HCT116 (cell line): ENCODE data around the gene ADAM10. TPM values are rescaled to one million over a fixed set of nuclear protein-coding genes. Genes with fewer than 3 reads are reported as not detected.

Source experiments
- ATAC-seq: fragments of 200-7000 bp; cut with Tn5 transposase; 2 replicates; pipeline ENCODE4 v1.9.1; 2020; ENCODE audit warnings: mild to moderate bottlenecking, moderate library complexity
- BruUV-seq: library from RNA; stranded (reverse); fragments of 400-500 nt; replicated peaks from 2 replicates; lab custom pipeline; 2021; lab: Mats Ljungman, UMichigan
- CTCF ChIA-PET: fragments of 300-600 bp; sonication (Branson Sonifier 250); formaldehyde crosslinking; loops from one replicate; lab custom pipeline; 2021; ENCODE audit warnings: antibody characterized with exemption; lab: Charles Lee
- POLR2A ChIA-PET: fragments of 300-600, 350-600 bp; sonication (Branson Sonifier 250); formaldehyde crosslinking; loops from one replicate; lab custom pipeline; 2021; ENCODE audit warnings: antibody characterized with exemption; lab: Charles Lee
- RAD21 ChIA-PET, 2 experiments: fragments of 300-600 bp; sonication (Branson Sonifier 250); formaldehyde crosslinking; loops; one replicate each; lab custom pipeline; 2023; ENCODE audit warnings: low total read pairs in 2 of 2; ENCODE audit not compliant: uncharacterized antibody in 2 of 2, unreplicated experiment in 2 of 2, low non-redundant PET in 1 of 2; lab: Charles Lee
- DNase-seq: peaks from one replicate; pipeline ENCODE4 v3.0.0-alpha.2; 2010; ENCODE audit warnings: low read depth, low spot score
- H2AFZ ChIP-seq: fragments of 200-600 bp; shearing (Covaris generic), sonication (generic); 2 replicates; pipeline ENCODE4 v1.6.1; 2017; ENCODE audit warnings: low read depth, mixed run types, mixed read lengths, antibody characterized with exemption, low read length; ENCODE audit not compliant: poor library complexity, severe bottlenecking
- H3K27ac ChIP-seq: 2 replicates; pipeline ENCODE4 v1.5.1; 2012; ENCODE audit warnings: low read depth, low read length
- H3K27me3 ChIP-seq: fragments of 200-600 bp; sonication (generic); 2 replicates; pipeline ENCODE4 v1.6.1; 2016; ENCODE audit warnings: mixed run types, low read length, mixed read lengths; ENCODE audit not compliant: insufficient read depth
- H3K36me3 ChIP-seq, 2 experiments: fragments of 200-500 bp in 1 of 2; fragments of 200-600 bp in 1 of 2; sonication (Bioruptor generic) in 1 of 2; sonication (generic) in 1 of 2; 2 replicates each; pipeline versions ENCODE4 v1.5.1 to v1.6.1; 2014 to 2016; ENCODE audit warnings: low read length in 2 of 2, inconsistent platforms in 1 of 2, mixed read lengths in 1 of 2, mixed run types in 1 of 2; ENCODE audit not compliant: insufficient read depth in 2 of 2, control insufficient read depth in 1 of 2
- H3K4me1 ChIP-seq, 2 experiments: fragments of 200-600 bp in 1 of 2; sonication (generic) in 1 of 2; 2 replicates each; pipeline versions ENCODE4 v1.5.1 to v1.6.1; 2012 to 2017; ENCODE audit warnings: low read length in 2 of 2, inconsistent platforms in 1 of 2, mild to moderate bottlenecking in 1 of 2, mixed read lengths in 1 of 2, mixed run types in 1 of 2, moderate library complexity in 1 of 2; ENCODE audit not compliant: insufficient read depth in 2 of 2, control insufficient read depth in 1 of 2
- H3K4me2 ChIP-seq: fragments of 200-600 bp; sonication (generic); 2 replicates; pipeline ENCODE4 v1.6.1; 2017; ENCODE audit warnings: mixed run types, low read length, mixed read lengths
- H3K4me3 ChIP-seq, 2 experiments: fragments of 200-600 bp in 1 of 2; sonication (generic) in 1 of 2; replicated peaks in 1 of 2; 2 replicates each; pipeline ENCODE4 v1.5.1; 2011 to 2016; ENCODE audit warnings: low read length in 2 of 2, control low read depth in 1 of 2, low read depth in 1 of 2, mild to moderate bottlenecking in 1 of 2, mixed read lengths in 1 of 2, mixed run types in 1 of 2
- H3K79me2 ChIP-seq: fragments of 200-600 bp; sonication (generic); 2 replicates; pipeline ENCODE4 v1.6.1; 2017; ENCODE audit warnings: mild to moderate bottlenecking, mixed run types, low read length, moderate library complexity, mixed read lengths; ENCODE audit not compliant: insufficient read depth
- H3K9ac ChIP-seq: fragments of 200-600 bp; sonication (generic); 2 replicates; pipeline ENCODE4 v1.6.1; 2016; ENCODE audit warnings: low read length, mixed read lengths
- H3K9me2 ChIP-seq: fragments of 200-600 bp; sonication (generic), shearing (Covaris generic); 2 replicates; pipeline ENCODE4 v1.6.1; 2017; ENCODE audit warnings: mixed run types, mild to moderate bottlenecking, moderate library complexity; ENCODE audit not compliant: insufficient read depth
- H3K9me3 ChIP-seq, 2 experiments: fragments of 200-500 bp in 1 of 2; fragments of 200-600 bp in 1 of 2; sonication (Bioruptor generic) in 1 of 2; sonication (generic) in 1 of 2; 2 replicates each; pipeline ENCODE4 v1.6.1; 2014 to 2017; ENCODE audit warnings: low read length in 2 of 2, mixed read lengths in 2 of 2, inconsistent platforms in 1 of 2, low read depth in 1 of 2, mild to moderate bottlenecking in 1 of 2, mixed run types in 1 of 2, moderate library complexity in 1 of 2; ENCODE audit not compliant: control insufficient read depth in 1 of 2, insufficient read depth in 1 of 2
- H4K20me1 ChIP-seq: fragments of 200-600 bp; sonication (generic), shearing (Covaris generic); 2 replicates; pipeline ENCODE4 v1.6.1; 2017; ENCODE audit warnings: mixed run types, mild to moderate bottlenecking, moderate library complexity; ENCODE audit not compliant: insufficient read depth
- ATF3 ChIP-seq: IDR thresholded peaks from 2 replicates; pipeline ENCODE4 v1.6.1; 2012
- CBX3 ChIP-seq: IDR thresholded peaks from 2 replicates; pipeline ENCODE4 v1.6.1; 2012; ENCODE audit warnings: low read depth
- CEBPB ChIP-seq: IDR thresholded peaks from 2 replicates; pipeline ENCODE4 v1.6.1; 2012; ENCODE audit warnings: low read depth
- EGR1 ChIP-seq: IDR thresholded peaks from 2 replicates; pipeline ENCODE4 v1.6.1; 2012; ENCODE audit warnings: low read depth
- ELF1 ChIP-seq: IDR thresholded peaks from 2 replicates; pipeline ENCODE4 v1.6.1; 2012; ENCODE audit warnings: low read depth, borderline replicate concordance
- EZH2 ChIP-seq: fragments of 200-600 bp; sonication (generic); IDR thresholded peaks from 2 replicates; pipeline ENCODE4 v1.6.1; 2017; ENCODE audit warnings: antibody characterized with exemption, mixed run types
- EZH2phosphoT487 ChIP-seq: fragments of 200-600 bp; IDR thresholded peaks from 2 replicates; pipeline ENCODE4 v1.6.1; 2018; ENCODE audit warnings: antibody characterized with exemption, borderline replicate concordance
- POLR2A ChIP-seq: IDR thresholded peaks from 2 replicates; pipeline ENCODE4 v1.7.0; 2011; ENCODE audit warnings: borderline replicate concordance; ENCODE audit not compliant: insufficient read depth, insufficient read length; ENCODE audit errors: extremely low read depth
- POLR2AphosphoS5 ChIP-seq: IDR thresholded peaks from 2 replicates; pipeline ENCODE4 v1.6.1; 2011; ENCODE audit warnings: mild to moderate bottlenecking, low read depth, low read length, moderate library complexity
- RAD21 ChIP-seq: IDR thresholded peaks from 2 replicates; pipeline ENCODE4 v1.6.1; 2012; ENCODE audit warnings: low read depth, mild to moderate bottlenecking
- SP1 ChIP-seq: IDR thresholded peaks from 2 replicates; pipeline ENCODE4 v1.6.1; 2012; ENCODE audit warnings: low read depth
- SRF ChIP-seq: IDR thresholded peaks from 2 replicates; pipeline ENCODE4 v1.6.1; 2012; ENCODE audit warnings: low read depth
- ZFX ChIP-seq: fragments of 450-650 bp; IDR thresholded peaks from 2 replicates; pipeline ENCODE4 v1.6.1; 2017
- intact Hi-C: fragments of 100-400 bp; cut with micrococcal nuclease; formaldehyde crosslinking; loops from 2 replicates; pipeline ENCODE4 v1.10.0; 2022
- total RNA-seq: library from RNA; stranded (reverse); gene quantifications from one replicate; pipeline ENCODE4 v1.2.1, GENCODE V29; 2021; ENCODE audit not compliant: unreplicated experiment
- TF ChIP-seq, protein P1 (sequence below): IDR thresholded peaks from 2 replicates; pipeline ENCODE4 v1.6.1; 2011; ENCODE audit warnings: mild to moderate bottlenecking, low read length, moderate library complexity; ENCODE audit not compliant: insufficient replicate concordance; ENCODE audit errors: extremely low read depth
- TF ChIP-seq, protein P2 (sequence below): IDR thresholded peaks from 2 replicates; pipeline ENCODE4 v1.6.1; 2012

Gene ADAM10
- total RNA-seq, 1 experiment from 2014 or later = 158 TPM

GRCh38 chr15:58587486-58587885 is 162.0 kb downstream of the ADAM10 start:
- TF ChIP-seq ATF3 (no peak), ELF1 (no peak), ZFX (no peak), EZH2 (no peak), EZH2phosphoT487 (no peak), SP1 (no peak), POLR2AphosphoS5 (no peak), CEBPB (no peak), RAD21 (no peak), EGR1 (no peak), POLR2A (no peak), SRF (no peak), CBX3 (no peak)
- TF ChIP-seq, protein P1, sequence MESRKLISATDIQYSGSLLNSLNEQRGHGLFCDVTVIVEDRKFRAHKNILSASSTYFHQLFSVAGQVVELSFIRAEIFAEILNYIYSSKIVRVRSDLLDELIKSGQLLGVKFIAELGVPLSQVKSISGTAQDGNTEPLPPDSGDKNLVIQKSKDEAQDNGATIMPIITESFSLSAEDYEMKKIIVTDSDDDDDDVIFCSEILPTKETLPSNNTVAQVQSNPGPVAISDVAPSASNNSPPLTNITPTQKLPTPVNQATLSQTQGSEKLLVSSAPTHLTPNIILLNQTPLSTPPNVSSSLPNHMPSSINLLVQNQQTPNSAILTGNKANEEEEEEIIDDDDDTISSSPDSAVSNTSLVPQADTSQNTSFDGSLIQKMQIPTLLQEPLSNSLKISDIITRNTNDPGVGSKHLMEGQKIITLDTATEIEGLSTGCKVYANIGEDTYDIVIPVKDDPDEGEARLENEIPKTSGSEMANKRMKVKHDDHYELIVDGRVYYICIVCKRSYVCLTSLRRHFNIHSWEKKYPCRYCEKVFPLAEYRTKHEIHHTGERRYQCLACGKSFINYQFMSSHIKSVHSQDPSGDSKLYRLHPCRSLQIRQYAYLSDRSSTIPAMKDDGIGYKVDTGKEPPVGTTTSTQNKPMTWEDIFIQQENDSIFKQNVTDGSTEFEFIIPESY = no peak
- TF ChIP-seq, protein P2, sequence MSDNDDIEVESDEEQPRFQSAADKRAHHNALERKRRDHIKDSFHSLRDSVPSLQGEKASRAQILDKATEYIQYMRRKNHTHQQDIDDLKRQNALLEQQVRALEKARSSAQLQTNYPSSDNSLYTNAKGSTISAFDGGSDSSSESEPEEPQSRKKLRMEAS = no peak
- Histone ChIP-seq H2AFZ (no peak overlapping the region), H3K36me3 (no peaks in the 10 kb centered on the region), H3K79me2 (no peaks in the 10 kb centered on the region), H3K4me3 (no peak overlapping the region), H3K4me2 (no peak overlapping the region), H3K27me3 (no peaks in the 10 kb centered on the region), H3K9me2 (no peaks in the 10 kb centered on the region), H3K9ac (no peak overlapping the region), H3K9me3 (peaks cover 0 to 4% of the 10 kb centered on the region in 2 experiments; a peak in 1 of 4 replicates), H4K20me1 (no peaks in the 10 kb centered on the region), H3K4me1 (no peaks in the 10 kb centered on the region), H3K27ac (no peak overlapping the region)
- no TSS peak for BruUV-seq
- ATAC-seq = no peak
- POLR2A ChIA-PET = no interaction called here
- intact Hi-C loops = no loop called here
- CTCF ChIA-PET = no interaction called here
- no peak for DNase-seq
- RAD21 ChIA-PET = no interaction called here
